K562 (cell line): Measurements from ENCODE around the gene CYRIA. TPM values are rescaled to one million over a fixed set of nuclear protein-coding genes. Genes with fewer than 3 reads are reported as not detected.

Experiments
- ATAC-seq: fragments of 200-7000 bp; cut with Tn5 transposase; 3 replicates; pipeline ENCODE4 v1.9.1; 2020; ENCODE audit warnings: moderate library complexity
- BruUV-seq: library from RNA; stranded (reverse); fragments of 400-500 nt; replicated peaks from 2 replicates; lab custom pipeline; 2021; lab: Mats Ljungman, UMichigan
- CTCF ChIA-PET: fragments of 300-600 bp; formaldehyde crosslinking; extraction: SDS; loops from one replicate; lab custom pipeline; 2021; ENCODE audit warnings: low intra/inter-chr PET ratio; lab: Yijun Ruan, JAX
- POLR2A ChIA-PET: fragments of 300-600, 350-650 bp; sonication (Branson Sonifier 250); formaldehyde crosslinking; extraction: SDS; loops from one replicate; lab custom pipeline; 2021; ENCODE audit warnings: antibody characterized with exemption, inconsistent platforms; lab: Yijun Ruan, JAX
- DNase-seq, 4 experiments: peaks; one replicate each; pipeline versions ENCODE4 v3.0.0 to v3.0.0-alpha.2; 2011 to 2018; ENCODE audit warnings: low spot score in 3 of 4, mixed read lengths in 3 of 4; ENCODE audit errors: extremely low read depth in 1 of 4
- FAIRE-seq: peaks from 2 replicates; lab custom pipeline; 2011; peaks lifted over from hg19 to GRCh38; lab: Jason Lieb, UNC
- H2AFZ ChIP-seq: 2 replicates; pipeline ENCODE4 v1.6.0; 2011; ENCODE audit warnings: low read depth, low read length, control low read depth, inconsistent platforms
- H3K27ac ChIP-seq: fragments of 200-600 bp; 3 replicates; pipeline ENCODE4 v1.8.0; 2011; ENCODE audit warnings: low read depth, mild to moderate bottlenecking, control low read depth, inconsistent platforms, low read length, moderate library complexity, mixed read lengths; ENCODE audit errors: extremely low read depth
- H3K27me3 ChIP-seq, 2 experiments: fragments of 300-600 bp in 1 of 2; 2 replicates in 1 of 2; 3 replicates in 1 of 2; pipeline versions ENCODE4 v1.6.0 to v1.8.0; 2011; ENCODE audit warnings: inconsistent platforms in 2 of 2, low read length in 2 of 2, mild to moderate bottlenecking in 1 of 2, mixed read lengths in 1 of 2, moderate library complexity in 1 of 2; ENCODE audit not compliant: control insufficient read depth in 2 of 2, insufficient read depth in 2 of 2
- H3K36me3 ChIP-seq: fragments of 300-600 bp; 3 replicates; pipeline ENCODE4 v1.8.0; 2011; ENCODE audit warnings: mild to moderate bottlenecking, low read length, inconsistent platforms; ENCODE audit not compliant: control insufficient read depth, insufficient read depth
- H3K4me1 ChIP-seq, 2 experiments: fragments of 200-600 bp in 1 of 2; replicated peaks in 1 of 2; 2 replicates in 1 of 2; 3 replicates in 1 of 2; pipeline versions ENCODE4 v1.5.1 to v1.8.0; 2011; ENCODE audit warnings: inconsistent platforms in 2 of 2, low read length in 2 of 2, mild to moderate bottlenecking in 1 of 2, mixed read lengths in 1 of 2, moderate library complexity in 1 of 2; ENCODE audit not compliant: control insufficient read depth in 2 of 2, insufficient read depth in 2 of 2
- H3K4me2 ChIP-seq: 2 replicates; pipeline ENCODE4 v1.6.1; 2011; ENCODE audit warnings: low read length, control low read depth, inconsistent platforms, mixed read lengths; ENCODE audit not compliant: insufficient read depth
- H3K4me3 ChIP-seq: fragments of 200-600 bp; sonication (generic), shearing (Covaris generic); 2 replicates; pipeline ENCODE4 v1.5.1; 2016; ENCODE audit warnings: control low read depth, inconsistent platforms
- H3K79me2 ChIP-seq: fragments of 200-600 bp; 3 replicates; pipeline ENCODE4 v1.8.0; 2011; ENCODE audit warnings: low read length, inconsistent platforms; ENCODE audit not compliant: control insufficient read depth, insufficient read depth
- H3K9ac ChIP-seq, 2 experiments: 2 replicates each; pipeline versions ENCODE4 v1.6.0 to v1.6.1; 2011; ENCODE audit warnings: low read depth in 2 of 2, low read length in 2 of 2, control low read depth in 1 of 2, inconsistent platforms in 1 of 2, mild to moderate bottlenecking in 1 of 2, mixed read lengths in 1 of 2; ENCODE audit not compliant: insufficient read depth in 1 of 2
- H3K9me1 ChIP-seq: one replicate; pipeline ENCODE4 v1.6.0; 2011; ENCODE audit warnings: inconsistent platforms, mild to moderate bottlenecking, low read length, moderate library complexity; ENCODE audit not compliant: control insufficient read depth, insufficient read depth
- H3K9me3 ChIP-seq: replicated peaks from 2 replicates; pipeline ENCODE4 v1.5.1; 2011; ENCODE audit warnings: low read depth, low read length, inconsistent platforms; ENCODE audit not compliant: control insufficient read depth, insufficient read depth
- H4K20me1 ChIP-seq: replicated peaks from 2 replicates; pipeline ENCODE4 v1.6.1; 2011; ENCODE audit warnings: low read length, inconsistent platforms, mixed read lengths; ENCODE audit not compliant: control insufficient read depth, insufficient read depth
- ATF7 ChIP-seq: fragments of 450-650 bp; IDR thresholded peaks from 2 replicates; pipeline ENCODE4 v1.7.1; 2014; ENCODE audit warnings: mild to moderate bottlenecking, moderate library complexity
- EHMT2 ChIP-seq: fragments of 450-650 bp; IDR thresholded peaks from 2 replicates; pipeline ENCODE4 v1.6.1; 2018; ENCODE audit warnings: antibody characterized with exemption
- GTF2B ChIP-seq: IDR thresholded peaks from 2 replicates; pipeline ENCODE4 v1.6.1; 2011; ENCODE audit not compliant: insufficient read length; ENCODE audit errors: extremely low read depth
- NBN ChIP-seq: fragments of 450-650 bp; IDR thresholded peaks from 2 replicates; pipeline ENCODE4 v1.6.1; 2016; ENCODE audit warnings: low read depth, mild to moderate bottlenecking
- NR4A1 ChIP-seq, 2 experiments: fragments of 250-450 bp in 1 of 2; fragments of 450-650 bp in 1 of 2; sonication (Bioruptor Pico) in 1 of 2; IDR thresholded peaks; 2 replicates each; pipeline versions ENCODE4 v1.4.0 to v1.6.1; 2016 to 2020; ENCODE audit warnings: mild to moderate bottlenecking in 2 of 2, missing compliant biosample characterization in 1 of 2, missing genetic modification characterization in 1 of 2, moderate library complexity in 1 of 2
- OTX1 ChIP-seq: fragments of 450-650 bp; formaldehyde crosslinking; IDR thresholded peaks from 2 replicates; pipeline ENCODE4 v1.4.0; 2022; ENCODE audit warnings: mild to moderate bottlenecking
- SLC30A9 ChIP-seq: fragments of 250-450 bp; sonication (Bioruptor Pico); IDR thresholded peaks from 2 replicates; pipeline ENCODE4 v1.8.0; 2022; ENCODE audit warnings: mild to moderate bottlenecking, moderate library complexity
- SRSF9 ChIP-seq: fragments of 200-400 bp; formaldehyde crosslinking; IDR thresholded peaks from 2 replicates; pipeline ENCODE4 v1.6.1; 2017; ENCODE audit warnings: low read depth, low read length, borderline replicate concordance
- STAG1 ChIP-seq: sonication (generic); formaldehyde crosslinking; IDR thresholded peaks from 2 replicates; pipeline ENCODE4 v1.5.0; 2020; ENCODE audit warnings: missing genetic modification reagents, borderline replicate concordance
- STAT6 ChIP-seq: sonication (generic); formaldehyde crosslinking; IDR thresholded peaks from 2 replicates; pipeline ENCODE4 v1.8.1; 2023; ENCODE audit warnings: mild to moderate bottlenecking, missing genetic modification reagents
- ZBTB34 ChIP-seq: fragments of 250-450 bp; sonication (Bioruptor Pico); IDR thresholded peaks from 2 replicates; pipeline ENCODE4 v1.8.0; 2021; ENCODE audit warnings: mild to moderate bottlenecking, moderate library complexity
- ZNF316 ChIP-seq: fragments of 450-650 bp; IDR thresholded peaks from 2 replicates; pipeline ENCODE4 v1.6.1; 2016
- ZNF696 ChIP-seq: fragments of 250-450 bp; sonication (Bioruptor Pico); conservative IDR thresholded peaks from 2 replicates; pipeline ENCODE4 v1.4.0; 2020; ENCODE audit warnings: mild to moderate bottlenecking, moderate library complexity
- WGBS: fragments of 100-300 bp; shearing (Covaris generic); methylation state at CpG from one replicate; pipeline ENCODE4 v1.1.6; 2016; ENCODE audit warnings: low coverage, mixed read lengths; ENCODE audit not compliant: insufficient coverage; ENCODE audit errors: missing lambda C conversion rate; 5-methylcytosine and 5-hydroxymethylcytosine counted together
- in situ Hi-C: fragments of 300-500 bp; cut with MboI; formaldehyde crosslinking; loops from 4 replicates; pipeline ENCODE4 v1.15.0; 2018; ENCODE audit warnings: inconsistent platforms, mixed read lengths
- intact Hi-C: fragments of 100-400 bp; cut with micrococcal nuclease; formaldehyde crosslinking; loops from 2 replicates; pipeline ENCODE4 v1.14.2; 2022
- polyA plus RNA-seq, 8 experiments: library from polyadenylated mRNA; depleted of rRNA in 4 of 8; stranded (reverse) in 5 of 8; unstranded in 3 of 8; fragments of >200 nt; fragmentation: Nextera tagmentation in 2 of 8; fragmentation: Illumina TruSeq in 1 of 8; extraction: Ambion mirVana in 2 of 8; extraction: Trizol in 1 of 8; gene quantifications; 2 replicates each; pipeline versions ENCODE4 v1.2.1 to v1.2.3, GENCODE V29; 2011 to 2014; ENCODE audit warnings: inconsistent platforms in 1 of 8, missing spikeins in 1 of 8
- total RNA-seq, 7 experiments: library from RNA; depleted of rRNA in 6 of 7; stranded (reverse); fragments of >200 nt in 6 of 7; fragmentation: Illumina TruSeq in 2 of 7; extraction: Trizol in 2 of 7; gene quantifications; 2 replicates each; pipeline versions ENCODE4 v1.2.1 to v1.2.3, GENCODE V29; 2011 to 2021; ENCODE audit warnings: low replicate concordance in 1 of 7

CYRIA gene
- total and polyA plus RNA-seq, 9 of the 15 experiments (the other 6 are each of a cell fraction or from before 2014, with no cell fraction given): 0.84 to 5.6 (median 3.0) TPM

GRCh38 chr2:16660556-16660955 is 5.1 kb downstream of the CYRIA start:
- BruUV-seq: no TSS peak
- no peak overlapping the region for H3K4me2 ChIP-seq
- 19% methylated on average over 4 of the region's 4 CpGs for WGBS
- H4K20me1 ChIP-seq: no peaks in the 10 kb centered on the region
- H3K27ac ChIP-seq: no peak overlapping the region
- no peak overlapping the region for H3K4me3 ChIP-seq
- no peak overlapping the region for H2AFZ ChIP-seq
- CTCF ChIA-PET: no interaction called here
- no peaks in the 10 kb centered on the region for H3K9me1 ChIP-seq
- H3K9me3 ChIP-seq: no peaks in the 10 kb centered on the region
- H3K36me3 ChIP-seq: no peaks in the 10 kb centered on the region
- ATAC-seq: no peak
- peaks cover 7 to 15% of the 10 kb centered on the region in 2 experiments for H3K4me1 ChIP-seq
- in situ Hi-C loops: no loop called here
- peaks cover 0 to 11% of the 10 kb centered on the region in 2 experiments; a peak in 1 of 5 replicates for H3K27me3 ChIP-seq
- intact Hi-C loops: loop anchor here (5.0 kb wide), 1 partner anchor 38 kb away; no protein-coding TSS in a partner anchor
- H3K79me2 ChIP-seq: no peaks in the 10 kb centered on the region
- DNase-seq: no peak
- no peak for FAIRE-seq
- POLR2A ChIA-PET: interaction anchor here (0.6 kb wide), 1 partner anchor 317 kb away, joined by 4 read pairs; no protein-coding TSS in a partner anchor
- no peak overlapping the region; a peak in 1 of 4 replicates for H3K9ac ChIP-seq
- TF ChIP-seq NBN (no peak), ZNF316 (no peak), NR4A1 (CRISPR knock-in tag; IDR thresholded peaks at IDR 0.05) (no peak), NR4A1 (tag; IDR thresholded peaks at IDR 0.05) (no peak), STAT6 (CRISPR knock-in tag) (no peak), ATF7 (no peak), STAG1 (no peak), GTF2B (no peak), OTX1 (CRISPR knock-in tag) (no peak), SRSF9 (no peak), ZNF696 (CRISPR knock-in tag) (no peak), EHMT2 (no peak), SLC30A9 (no peak), ZBTB34 (no peak)
